GM18870 (cell line): ENCODE measurements around the gene CRYBG3.

ENCODE experiments used
- ATAC-seq: cut with Tn5 transposase; IDR thresholded peaks from one replicate; pipeline ENCODE4 v1.9.1; 2021; ENCODE audit warnings: moderate library complexity; ENCODE audit not compliant: unreplicated experiment

CRYBG3 gene

DNA sequence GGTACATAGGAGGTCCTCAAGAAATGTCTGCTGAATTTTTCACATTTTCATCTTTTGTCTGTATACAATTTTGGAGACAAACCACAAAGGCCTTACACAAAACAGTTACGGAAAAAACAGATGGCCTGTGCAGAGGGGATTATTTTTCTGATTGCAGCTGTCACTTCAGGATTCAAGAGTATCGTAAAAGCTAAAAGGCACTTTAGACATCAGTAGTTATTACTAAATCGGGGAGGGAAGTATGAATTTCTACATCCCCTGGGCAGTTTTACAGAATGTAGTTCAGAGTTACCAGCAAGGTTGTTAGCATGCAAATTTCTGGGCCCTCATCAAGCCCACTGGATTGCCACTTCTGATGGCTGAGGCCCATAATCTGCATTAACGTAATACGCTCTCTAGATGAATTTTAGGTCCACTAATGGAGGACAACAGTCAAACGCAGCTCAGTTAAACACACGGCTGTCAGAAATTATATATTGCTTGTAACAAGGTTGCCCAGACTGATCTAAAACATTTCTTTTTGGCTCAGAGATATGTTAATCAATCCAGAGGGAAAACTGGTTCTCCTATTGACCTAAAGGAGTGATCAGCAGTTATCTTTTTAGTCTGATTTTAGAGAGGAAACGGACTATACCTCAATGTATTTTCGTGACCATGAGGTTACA, 149.3 kb downstream of the CRYBG3 start:
- ATAC-seq = no peak

DNA sequence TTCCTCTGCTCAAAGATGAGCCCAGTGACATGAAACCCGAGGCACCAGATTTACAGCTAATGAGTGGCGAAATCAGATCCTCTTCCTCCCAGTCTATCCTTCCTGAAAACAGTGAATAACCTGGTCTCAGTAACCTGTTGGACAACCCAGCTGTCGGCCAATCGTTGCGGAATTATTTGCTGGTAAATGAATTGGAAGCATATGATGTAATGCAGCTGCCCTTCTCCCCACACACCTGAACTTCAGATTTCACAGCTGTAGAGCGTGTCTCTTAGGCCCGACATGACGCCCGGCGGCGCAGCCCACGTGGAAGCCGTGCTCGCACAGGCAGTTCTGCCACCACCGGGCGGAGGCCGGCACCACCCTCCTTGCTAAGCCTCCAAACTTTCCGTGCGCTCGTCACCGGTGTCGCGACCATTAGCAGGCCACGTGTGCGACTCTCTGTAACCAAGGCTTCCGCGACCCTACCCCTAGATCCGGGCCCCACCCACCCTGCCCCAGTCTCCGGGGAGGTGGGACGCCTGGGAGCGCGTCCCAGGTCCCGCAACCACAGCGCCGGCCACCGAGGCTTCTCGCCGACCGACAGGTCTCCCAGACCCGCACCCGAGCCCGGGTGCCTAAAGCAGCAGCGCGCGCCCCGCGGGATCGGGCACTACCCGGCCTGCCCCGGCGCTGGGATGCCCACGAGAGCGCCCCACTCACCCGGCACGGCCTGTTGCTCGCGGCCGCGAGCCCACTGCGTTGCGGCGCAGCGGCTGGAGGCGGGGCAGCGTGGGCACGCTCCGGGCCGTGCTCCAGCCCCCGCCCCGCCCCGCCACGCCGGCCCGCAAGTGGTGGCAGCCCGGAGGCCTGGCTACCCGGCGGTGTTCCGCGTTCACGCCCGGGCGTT, 150.1 kb downstream of the CRYBG3 start, which contains the start of gene RIOX2:
RIOX2 (minus strand) TSS at position 753 of the 889 bp plus-strand sequence. CDS start 4,838 bp downstream, outside the sequence.
- ATAC-seq = peak; percentile 75

DNA sequence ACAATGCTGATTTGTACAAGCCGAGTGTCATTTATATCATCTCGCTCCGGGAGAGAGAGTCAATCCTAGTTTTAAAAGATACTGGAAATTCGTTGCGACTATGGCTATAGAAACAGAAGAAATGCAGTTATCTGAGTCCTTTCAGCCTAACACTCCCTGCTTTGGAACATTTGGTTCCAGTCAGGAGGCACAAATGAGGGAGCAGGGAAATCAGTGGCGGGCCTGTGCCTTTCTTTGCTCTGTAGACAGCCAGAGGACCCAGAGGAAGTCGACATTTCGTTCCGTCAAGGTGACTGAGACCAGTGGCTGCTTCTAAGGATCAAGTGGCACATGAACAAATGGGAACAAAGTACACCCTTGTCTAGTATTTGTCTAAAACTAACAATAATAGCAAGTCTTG, 151.2 kb downstream of the CRYBG3 start:
- no peak for ATAC-seq

DNA sequence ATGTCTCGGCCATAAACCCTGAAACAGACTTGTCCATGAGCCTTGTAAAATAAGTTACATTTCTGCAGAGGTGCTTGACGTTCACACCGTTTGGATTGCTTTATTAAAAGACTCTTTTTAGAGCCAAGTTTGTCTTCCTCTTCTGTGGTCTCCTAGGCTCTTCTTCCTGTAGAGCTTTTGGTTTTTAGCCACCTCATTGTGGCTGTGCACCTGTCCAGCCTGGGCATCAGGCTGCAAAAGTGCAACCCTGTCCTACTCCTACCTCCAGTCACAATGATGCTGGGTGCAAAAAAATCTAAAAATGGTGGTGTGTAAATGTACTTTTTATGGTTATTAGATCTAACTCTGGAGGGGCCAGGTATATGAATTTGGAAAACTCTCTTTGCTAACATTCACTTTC, 153.2 kb downstream of the CRYBG3 start:
- ATAC-seq = no peak

DNA sequence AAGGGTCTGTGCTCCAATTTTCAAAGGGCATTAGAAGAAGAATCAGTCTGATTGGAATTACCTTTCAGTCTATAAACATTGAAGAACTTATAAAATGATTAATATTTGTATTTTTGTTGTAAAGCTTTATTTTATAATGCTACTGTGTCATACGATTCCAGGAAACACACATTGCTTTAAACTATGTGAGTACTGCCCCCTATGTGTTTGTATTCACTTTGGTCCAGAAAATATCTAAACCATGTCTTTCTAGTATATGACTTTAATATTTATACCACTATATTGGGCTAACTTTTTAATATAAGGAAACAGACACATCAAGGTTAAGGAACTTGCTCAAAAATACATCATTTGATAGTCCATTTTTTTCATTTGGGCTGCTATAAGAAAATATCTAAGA, 153.7 kb downstream of the CRYBG3 start:
- ATAC-seq = no peak

DNA sequence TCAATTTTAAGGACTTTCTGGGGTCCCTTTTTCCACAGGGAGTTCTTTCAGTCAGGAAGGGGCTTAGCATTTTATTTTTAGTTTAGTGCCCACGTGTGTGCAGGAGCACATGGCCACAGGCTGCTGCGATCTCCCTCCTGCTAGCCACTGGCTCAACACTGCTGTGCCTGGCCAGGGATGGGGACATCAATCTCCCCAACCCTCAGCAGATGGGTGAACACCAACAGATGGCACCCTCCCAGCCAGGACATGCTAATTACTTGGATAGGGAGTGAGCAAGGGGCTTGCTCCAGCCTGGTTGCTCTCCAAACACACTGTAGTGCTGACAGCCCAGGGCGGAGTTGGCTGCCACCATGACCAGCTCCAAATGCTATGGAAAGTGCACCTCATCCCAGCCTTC, 157.8 kb downstream of the CRYBG3 start:
- no peak for ATAC-seq

DNA sequence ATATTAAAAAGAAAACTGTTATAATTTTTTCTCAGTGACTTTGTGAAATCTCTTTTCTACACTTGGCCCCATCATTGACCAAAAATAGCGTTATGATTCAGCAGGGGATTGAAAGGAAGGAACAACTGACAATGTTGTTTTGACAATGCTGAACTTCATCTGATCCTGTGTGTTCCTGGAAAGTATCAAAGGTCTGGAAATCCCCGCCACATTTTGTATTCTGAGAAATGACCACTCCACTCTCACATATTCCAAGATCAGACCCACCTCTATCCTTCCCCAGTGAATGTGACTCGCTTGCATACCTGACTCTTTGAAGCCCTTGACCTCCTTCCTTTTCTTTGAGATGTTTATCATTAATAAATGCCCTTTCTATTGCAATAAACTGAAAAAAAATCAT, 160.1 kb downstream of the CRYBG3 start:
- peak; percentile 83 for ATAC-seq

DNA sequence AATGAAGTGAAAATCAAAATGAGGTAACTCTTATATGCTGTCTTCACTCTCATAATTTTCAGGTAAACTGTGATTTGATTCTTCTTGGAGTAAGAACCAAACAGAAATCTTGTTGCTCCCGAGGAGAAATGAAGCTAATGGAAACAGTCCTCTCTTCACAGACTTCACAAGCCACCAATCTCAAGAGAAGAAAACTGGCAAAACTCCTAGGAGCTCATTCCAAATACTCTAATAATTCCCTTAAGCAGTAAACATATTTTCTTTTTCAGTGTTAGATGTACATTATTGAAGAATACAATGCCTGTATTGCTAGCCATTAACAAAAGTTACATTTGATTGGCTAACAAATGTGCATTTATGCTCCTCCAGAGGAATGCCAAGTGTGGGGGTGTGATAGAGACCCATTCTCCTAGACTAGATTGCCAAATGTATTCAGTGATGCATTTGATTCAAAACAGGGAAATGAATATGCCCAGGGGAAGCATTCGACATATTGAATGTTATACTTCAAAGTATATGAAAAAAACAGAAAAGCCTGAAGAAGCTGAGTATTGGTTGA, 162.2 kb downstream of the CRYBG3 start:
- ATAC-seq = no peak

DNA sequence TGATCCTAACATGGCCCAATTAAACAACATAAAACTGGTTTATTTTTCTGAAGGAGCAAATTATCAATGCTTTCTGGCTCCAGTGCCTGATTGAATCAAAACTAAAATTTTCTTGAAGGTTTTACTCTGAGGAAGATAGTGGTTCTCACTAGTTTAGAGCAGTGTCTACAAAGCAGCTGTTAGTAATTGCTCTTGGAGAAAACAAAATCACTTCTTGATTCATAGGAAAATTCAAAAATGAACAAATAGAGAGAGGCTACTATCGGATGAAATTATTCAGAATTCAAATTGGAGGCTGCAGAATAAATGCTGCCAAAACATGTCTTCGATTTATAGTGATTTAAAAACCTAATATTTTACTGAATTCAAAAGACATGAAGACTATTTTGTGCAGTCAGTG, 165.5 kb downstream of the CRYBG3 start:
- ATAC-seq = no peak

DNA sequence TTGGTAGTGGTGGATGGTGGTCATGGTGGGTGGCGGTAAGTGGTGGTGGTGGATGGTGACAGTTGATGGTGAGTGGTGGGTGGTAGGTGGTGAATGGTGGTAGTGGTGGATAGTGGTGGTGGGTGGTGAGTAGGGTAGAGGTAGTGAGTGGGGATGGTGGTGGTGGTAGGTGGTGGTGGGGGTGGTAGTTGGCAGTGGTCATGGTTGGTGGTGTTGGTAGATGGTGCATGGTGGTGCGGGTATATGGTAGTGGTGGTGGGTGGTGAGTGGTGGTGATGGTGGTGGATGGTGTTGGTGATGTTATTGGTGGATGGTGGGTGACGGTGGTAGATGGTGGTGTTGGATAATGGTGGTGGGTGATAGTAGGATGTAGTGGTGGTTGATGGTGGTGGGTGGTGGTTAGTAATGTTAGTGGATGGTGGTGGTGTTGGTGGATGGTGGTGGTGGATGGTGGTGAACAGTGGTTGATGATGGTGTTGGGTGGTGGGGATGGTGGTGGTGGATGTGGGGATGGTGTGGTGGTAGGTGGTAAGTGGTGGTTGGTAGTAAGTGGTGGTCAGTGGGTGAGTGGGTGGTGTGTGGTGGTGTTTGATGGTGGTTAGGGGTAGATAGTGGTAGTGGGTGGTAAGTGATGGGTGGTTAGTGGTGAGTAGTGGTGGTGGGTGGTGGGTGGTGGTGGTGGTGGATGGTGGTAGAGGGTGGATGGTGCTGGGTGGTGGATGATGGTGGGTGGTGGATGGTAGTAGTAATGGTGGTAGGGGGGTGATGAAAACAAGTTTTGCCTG, 167.2 kb downstream of the CRYBG3 start:
- ATAC-seq = no peak

DNA sequence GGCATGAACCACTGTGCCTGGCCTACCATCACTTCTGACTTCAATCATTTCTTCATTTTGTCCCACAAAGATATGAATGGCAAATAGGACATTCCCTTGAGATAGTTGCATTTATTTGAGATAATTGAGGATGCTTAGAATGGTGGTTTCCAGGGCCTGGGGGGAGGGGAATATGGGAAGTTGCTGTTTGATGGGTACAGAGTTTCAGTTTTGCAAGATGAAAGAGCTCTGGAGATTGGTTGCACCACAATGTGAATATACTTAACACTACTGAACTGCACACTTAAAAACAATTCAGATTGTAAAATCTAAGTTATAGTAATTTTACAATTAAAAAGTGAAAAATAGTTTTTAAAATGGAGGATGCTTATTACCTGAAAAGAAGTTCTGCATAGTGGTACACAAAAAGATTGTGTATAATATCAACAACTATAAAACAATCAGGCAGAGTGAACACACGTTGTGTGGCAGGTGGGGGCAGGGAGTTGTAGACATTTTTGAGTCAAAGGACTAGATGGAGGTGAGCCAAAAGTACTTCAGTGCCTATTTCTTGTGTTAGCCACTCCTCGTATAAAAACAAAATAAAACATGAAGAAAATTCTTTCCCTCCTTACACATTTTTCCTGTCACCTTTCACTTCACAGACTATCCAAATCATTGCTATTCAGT, 168.9 kb downstream of the CRYBG3 start:
- no peak for ATAC-seq

DNA sequence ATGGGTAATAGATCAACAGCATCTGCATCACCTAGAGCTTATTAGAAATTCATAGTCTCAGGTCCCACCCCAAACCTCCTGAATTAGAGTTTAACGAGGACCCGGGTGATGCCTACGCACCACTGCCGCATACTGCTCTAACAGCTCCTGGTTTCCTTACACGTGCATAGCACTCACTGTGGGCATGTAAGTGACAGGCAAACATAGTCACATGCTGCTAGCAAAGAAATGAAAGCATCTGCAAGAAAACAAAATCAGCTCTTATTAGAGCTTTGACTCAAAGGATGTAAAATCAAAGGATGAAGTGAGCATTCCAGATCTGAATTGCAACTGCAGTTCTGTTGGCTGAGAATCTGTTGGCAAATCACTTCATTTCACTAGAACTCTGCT, 169.5 kb downstream of the CRYBG3 start:
- ATAC-seq = no peak

DNA sequence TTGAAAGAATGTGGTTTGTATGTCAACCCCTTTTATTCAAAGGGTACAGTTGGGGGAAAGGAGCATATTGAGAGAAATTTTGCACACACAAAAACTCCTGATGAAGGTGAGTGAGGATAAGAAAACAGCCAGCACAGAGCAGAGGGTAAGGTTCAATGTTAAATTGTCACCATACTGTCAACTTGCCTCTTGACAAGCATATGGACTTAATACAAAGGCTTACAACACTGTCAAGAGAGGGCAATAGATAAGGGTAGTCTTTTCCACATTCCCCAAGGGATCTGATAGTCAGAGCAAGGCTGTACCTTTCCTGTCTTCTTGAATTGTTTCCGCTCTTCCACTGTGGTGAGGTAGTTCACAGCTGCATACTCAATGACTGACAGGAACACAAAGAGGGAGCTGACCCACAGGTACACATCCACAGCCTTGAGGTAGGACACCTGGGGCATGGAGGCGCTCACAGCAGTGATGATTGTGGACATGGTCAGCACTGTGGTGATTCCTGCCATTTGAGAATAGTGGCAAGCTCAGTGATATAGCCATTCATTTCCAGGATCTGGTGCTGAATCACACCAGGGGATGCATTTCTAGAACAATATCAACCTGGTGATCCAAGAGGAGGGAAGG, 170.8 kb downstream of the CRYBG3 start:
- no peak for ATAC-seq

DNA sequence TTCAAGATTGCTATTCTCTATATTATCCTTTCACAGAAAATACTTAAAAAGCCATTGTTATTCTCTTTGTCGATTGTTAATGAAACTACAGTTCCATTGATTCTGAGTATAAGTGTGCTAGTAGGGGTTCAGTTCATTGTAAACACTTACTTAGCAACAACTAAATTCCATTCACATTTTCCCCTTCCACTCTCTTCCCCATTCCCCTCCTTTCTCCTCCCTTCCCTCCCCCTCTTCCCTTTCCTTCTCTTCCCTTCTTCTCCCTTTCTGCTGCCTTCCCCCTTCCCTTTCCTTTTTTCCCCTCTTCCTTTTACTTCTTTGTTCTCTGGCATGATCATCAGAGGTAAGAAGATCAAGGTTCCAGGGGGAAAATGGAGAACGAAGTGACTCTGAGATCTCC, 171.7 kb downstream of the CRYBG3 start:
- no peak for ATAC-seq

DNA sequence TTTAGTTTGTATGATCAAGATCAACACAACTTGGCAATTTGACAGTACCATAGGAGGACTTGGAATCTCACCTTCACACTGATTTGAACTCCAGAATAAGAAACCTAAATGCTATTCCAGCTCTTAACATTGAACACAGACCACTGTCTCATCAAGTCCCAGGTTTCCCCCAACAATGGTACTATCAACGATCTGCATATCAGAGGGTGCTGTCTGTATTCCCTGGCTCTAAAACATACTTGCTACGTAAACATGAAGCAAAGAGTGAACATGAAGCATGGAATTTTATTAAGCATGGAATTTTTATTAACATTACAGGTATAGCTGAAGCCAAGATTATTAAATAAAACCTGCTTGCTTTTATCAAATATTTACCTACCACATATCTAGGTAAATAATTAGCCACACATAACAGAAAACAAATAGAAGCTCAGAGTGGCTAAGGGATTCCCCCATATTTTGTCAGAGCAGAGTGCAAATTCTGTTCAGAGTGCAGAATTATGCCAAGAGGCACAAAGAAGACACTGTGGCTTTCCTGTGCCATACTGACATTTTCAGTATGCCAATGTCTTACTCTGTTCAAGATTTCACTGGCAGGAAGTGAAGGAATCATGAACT, 172.6 kb downstream of the CRYBG3 start:
- no peak for ATAC-seq
